T-cell (primary cell): Measurements from ENCODE around the gene KRT79. TPM values are rescaled to one million over a fixed set of nuclear protein-coding genes. Genes with fewer than 3 reads are reported as not detected.
A peak's percentile ranks its signal among the peaks of the same experiment; 100 is the strongest.

Source experiments
- ATAC-seq, 4 experiments: fragments of 200-7000 bp in 3 of 4; fragments of 150-1000 bp in 1 of 4; cut with Tn5 transposase; replicated peaks in 1 of 4; 1 replicate in 3 of 4; 2 replicates in 1 of 4; pipeline ENCODE4 v1.10.0; 2021; ENCODE audit warnings: moderate library complexity in 3 of 4, mild to moderate bottlenecking in 2 of 4, moderate number of reproducible peaks in 1 of 4
- CTCF ChIA-PET, 2 donors: fragments of 300-600 bp; sonication (Branson Sonifier 250); formaldehyde crosslinking; loops; one replicate each; lab custom pipeline; 2022; ENCODE audit warnings: antibody characterized with exemption in 2 of 2; lab: Charles Lee
- POLR2A ChIA-PET, 2 donors: fragments of 300-600 bp; sonication (Branson Sonifier 250); formaldehyde crosslinking; loops; one replicate each; lab custom pipeline; 2022; ENCODE audit warnings: antibody characterized with exemption in 2 of 2; lab: Charles Lee
- DNase-seq, 35 experiments: peaks; one replicate each; pipeline versions ENCODE4 v3.0.0 to v3.0.0-alpha.2; 2013 to 2023
- H3K27ac ChIP-seq: one replicate; pipeline ENCODE4 v1.5.1; 2013; ENCODE audit warnings: low read length
- H3K27me3 ChIP-seq, 2 experiments: replicated peaks in 1 of 2; 1 replicate in 1 of 2; 2 replicates in 1 of 2; pipeline versions ENCODE4 v1.6.1 to v1.7.0; 2013; ENCODE audit warnings: low read length in 1 of 2, mixed read lengths in 1 of 2; ENCODE audit not compliant: control insufficient read depth in 2 of 2, insufficient read depth in 2 of 2; ENCODE audit errors: extremely low read depth in 1 of 2
- H3K36me3 ChIP-seq, 2 donors: 1 replicate in 1 of 2; 2 replicates in 1 of 2; pipeline versions ENCODE4 v1.6.1 to v1.7.0; 2013; ENCODE audit warnings: low read length in 1 of 2; ENCODE audit not compliant: control insufficient read depth in 2 of 2, insufficient read depth in 1 of 2; ENCODE audit errors: extremely low read depth in 1 of 2
- H3K4me1 ChIP-seq, 2 experiments: 1 replicate in 1 of 2; 2 replicates in 1 of 2; pipeline versions ENCODE4 v1.6.1 to v1.7.0; 2013; ENCODE audit warnings: low read length in 2 of 2, mixed read lengths in 1 of 2; ENCODE audit not compliant: insufficient read depth in 2 of 2, control insufficient read depth in 1 of 2; ENCODE audit errors: extremely low read depth in 1 of 2
- H3K4me3 ChIP-seq, 2 donors: 1 replicate in 1 of 2; 2 replicates in 1 of 2; pipeline versions ENCODE4 v1.5.1 to v1.7.0; 2013; ENCODE audit warnings: mild to moderate bottlenecking in 2 of 2, low read length in 1 of 2, moderate library complexity in 1 of 2; ENCODE audit not compliant: control insufficient read depth in 1 of 2; ENCODE audit errors: extremely low read depth in 1 of 2
- H3K9me3 ChIP-seq: 2 replicates; pipeline ENCODE4 v1.7.0; 2013
- H3K27ac Mint-ChIP-seq, 2 donors: one replicate each; pipeline ENCODE4 v1.8.0; 2020 to 2021; ENCODE audit warnings: mild to moderate bottlenecking in 2 of 2, mixed read lengths in 2 of 2
- H3K27me3 Mint-ChIP-seq, 2 donors: one replicate each; pipeline ENCODE4 v1.8.0; 2021 to 2022; ENCODE audit warnings: mixed read lengths in 2 of 2
- H3K36me3 Mint-ChIP-seq: one replicate; pipeline ENCODE4 v1.8.0; 2021; ENCODE audit warnings: mixed read lengths
- H3K4me1 Mint-ChIP-seq, 3 donors: one replicate each; pipeline ENCODE4 v1.8.0; 2020 to 2022; ENCODE audit warnings: mixed read lengths in 3 of 3, mild to moderate bottlenecking in 1 of 3
- H3K4me3 Mint-ChIP-seq, 3 donors: one replicate each; pipeline ENCODE4 v1.8.0; 2020 to 2022; ENCODE audit warnings: mild to moderate bottlenecking in 3 of 3, mixed read lengths in 3 of 3, moderate library complexity in 3 of 3
- H3K9me3 Mint-ChIP-seq, 3 donors: one replicate each; pipeline ENCODE4 v1.8.0; 2020 to 2022; ENCODE audit warnings: mixed read lengths in 3 of 3
- WGBS: methylation state at CpG from one replicate; pipeline ENCODE4 v1.1.5; 2013; ENCODE audit warnings: missing lambda C conversion rate; ENCODE audit not compliant: insufficient coverage; 5-methylcytosine and 5-hydroxymethylcytosine counted together
- total RNA-seq, 35 experiments: library from RNA in 6 of 35; stranded (reverse) in 6 of 35; fragments of 120-200 nt in 1 of 35; gene quantifications; one replicate each; pipeline versions ENCODE4 v1.2.1 to v1.2.4 and lab custom pipeline; 2013 to 2026

The KRT79 gene
- total RNA-seq, 5 donors from 2014 or later (not counting 1 experiment from before 2014, with no cell fraction given) = 0.28 TPM; not detected in 4

GRCh38 chr12:52832451-52832850 is 1.7 kb downstream of the KRT79 start:
- WGBS = 76% methylated on average over 2 of the region's 3 CpGs
- peaks cover 0 to 10% of the 10 kb centered on the region in 2 donors for H3K27me3 Mint-ChIP-seq
- H3K27ac Mint-ChIP-seq = no peak overlapping the region
- H3K9me3 Mint-ChIP-seq = no peaks in the 10 kb centered on the region
- ChIA-PET POLR2A (no interaction called here), CTCF (no interaction called here)
- DNase-seq (no peak), ATAC-seq (no peak)
- H3K9me3 ChIP-seq = no peaks in the 10 kb centered on the region
- H3K4me3 ChIP-seq = no peak overlapping the region
- H3K4me3 Mint-ChIP-seq = no peak overlapping the region
- no peaks in the 10 kb centered on the region for H3K36me3 Mint-ChIP-seq
- H3K27ac ChIP-seq = no peak overlapping the region
- H3K4me1 Mint-ChIP-seq = peaks cover 31 to 33% (median 31%) of the 10 kb centered on the region in 3 donors
- H3K36me3 ChIP-seq = no peaks in the 10 kb centered on the region
- H3K4me1 ChIP-seq = peaks cover 5 to 23% of the 10 kb centered on the region in 2 experiments
- peaks cover 0 to 14% of the 10 kb centered on the region in 2 experiments for H3K27me3 ChIP-seq

GRCh38 chr12:52831251-52831650 is 2.9 kb downstream of the KRT79 start:
- no peaks in the 10 kb centered on the region for H3K36me3 Mint-ChIP-seq
- H3K27ac Mint-ChIP-seq = no peak overlapping the region

DNA sequence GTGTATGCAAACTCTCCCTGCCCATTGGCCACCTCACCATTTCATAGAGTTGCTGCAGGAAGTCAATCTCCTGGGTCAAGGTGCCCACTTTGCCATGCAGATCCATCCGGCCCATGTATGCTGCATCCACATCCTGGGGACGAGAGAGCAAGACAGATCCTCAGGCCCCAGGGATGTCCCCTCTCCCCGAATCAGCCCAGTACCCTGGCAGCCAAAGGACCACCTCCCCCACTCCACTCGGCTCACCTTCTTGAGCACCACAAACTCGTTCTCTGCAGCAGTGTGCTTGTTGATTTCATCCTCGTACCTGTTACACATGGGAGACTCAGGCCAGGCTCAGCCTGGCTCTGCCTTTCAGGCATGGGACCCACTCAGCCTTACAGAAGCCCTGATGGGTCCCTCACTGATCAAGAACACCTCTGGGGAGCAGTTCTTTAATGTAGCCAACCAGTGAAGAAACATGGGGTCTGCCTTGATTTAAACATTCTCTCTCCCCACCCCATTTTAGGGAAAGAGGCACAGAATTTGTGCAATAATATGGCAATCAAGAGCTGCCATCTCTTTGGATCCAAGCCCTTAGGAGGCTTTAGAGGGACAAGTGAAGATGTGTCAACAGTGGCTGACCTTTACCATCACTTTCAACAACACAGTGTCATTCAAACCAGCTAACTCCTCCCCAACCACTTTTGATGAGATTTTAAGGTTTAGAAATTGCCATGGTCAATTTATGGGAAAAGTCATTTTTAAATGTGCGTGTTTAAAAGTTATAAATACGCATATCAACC is 3.9 kb downstream of the KRT79 start:
- peaks cover 2% of the 10 kb centered on the region in 2 experiments for H3K4me1 ChIP-seq
- peaks cover 9 to 12% (median 10%) of the 10 kb centered on the region in 3 donors for H3K4me1 Mint-ChIP-seq
- H3K27me3 Mint-ChIP-seq = no peaks in the 10 kb centered on the region
- no peaks in the 10 kb centered on the region for H3K9me3 Mint-ChIP-seq
- no peak overlapping the region for H3K4me3 ChIP-seq
- no peaks in the 10 kb centered on the region for H3K36me3 Mint-ChIP-seq
- POLR2A ChIA-PET = no interaction called here
- no peak overlapping the region for H3K27ac Mint-ChIP-seq
- H3K4me3 Mint-ChIP-seq = no peak overlapping the region
- ATAC-seq (no peak), DNase-seq (no peak)
- CTCF ChIA-PET = no interaction called here
- H3K36me3 ChIP-seq = no peaks in the 10 kb centered on the region
- H3K27ac ChIP-seq = no peak overlapping the region
- no peaks in the 10 kb centered on the region for H3K9me3 ChIP-seq
- peaks cover 0 to 11% of the 10 kb centered on the region in 2 experiments for H3K27me3 ChIP-seq
- WGBS = 61% methylated on average over 6 of the region's 8 CpGs

More at GRCh38 chr12:52831251-52831650, 2.9 kb downstream of the KRT79 start:
- H3K4me1 Mint-ChIP-seq = peaks cover 19 to 21% (median 19%) of the 10 kb centered on the region in 3 donors
- CTCF ChIA-PET = no interaction called here
- no peak overlapping the region for H3K4me3 ChIP-seq
- peaks cover 5 to 13% of the 10 kb centered on the region in 2 experiments for H3K4me1 ChIP-seq
- peaks cover 0 to 15% of the 10 kb centered on the region in 2 experiments for H3K27me3 ChIP-seq
- 87% methylated on average over 7 of the region's 7 CpGs for WGBS
- H3K27me3 Mint-ChIP-seq = peaks cover 0 to 2% of the 10 kb centered on the region in 2 donors
- H3K9me3 Mint-ChIP-seq = no peaks in the 10 kb centered on the region
- ATAC-seq (no peak), DNase-seq (no peak)
- H3K36me3 ChIP-seq = no peaks in the 10 kb centered on the region
- H3K4me3 Mint-ChIP-seq = no peak overlapping the region
- no peaks in the 10 kb centered on the region for H3K9me3 ChIP-seq
- POLR2A ChIA-PET = interaction anchor here in 1 of 2 donors (0.7 kb wide), 1 partner anchor 35 kb away, joined by 3 read pairs; no protein-coding TSS in a partner anchor
- H3K27ac ChIP-seq = no peak overlapping the region

DNA sequence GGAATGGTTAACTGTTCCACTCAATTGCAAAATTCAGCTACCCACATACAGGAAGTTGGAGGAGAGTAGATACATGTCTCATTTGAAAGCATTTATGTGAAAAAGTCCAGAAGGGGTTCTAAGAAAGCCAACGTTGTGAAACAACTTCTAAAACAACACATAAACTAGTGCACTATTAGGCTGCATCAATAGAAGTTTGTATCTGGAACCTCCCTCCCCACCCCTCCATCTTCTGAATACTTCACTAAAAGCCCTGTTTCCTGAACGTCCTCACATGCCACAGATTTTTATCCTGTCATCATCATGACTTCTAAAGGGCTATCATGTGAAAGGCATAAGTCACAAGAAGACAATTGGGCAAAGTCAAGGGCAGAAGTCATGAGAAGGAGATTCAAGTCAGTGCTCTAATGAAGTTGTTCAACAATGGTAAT is 5.5 kb downstream of the KRT79 start:
- H3K27me3 Mint-ChIP-seq = peaks cover 0 to 2% of the 10 kb centered on the region in 2 donors
- H3K27ac Mint-ChIP-seq = peak overlapping the region in 1 of 2 donors; percentile 44
- H3K9me3 Mint-ChIP-seq = no peaks in the 10 kb centered on the region
- WGBS = 17% methylated on average over 1 of the region's 2 CpGs
- Histone ChIP-seq H3K36me3 (no peaks in the 10 kb centered on the region), H3K4me3 (no peak overlapping the region), H3K4me1 (peaks cover 0 to 2% of the 10 kb centered on the region in 2 experiments), H3K27ac (no peak overlapping the region), H3K9me3 (no peaks in the 10 kb centered on the region), H3K27me3 (peaks cover 0 to 12% of the 10 kb centered on the region in 2 experiments)
- POLR2A ChIA-PET = no interaction called here
- ATAC-seq (no peak), DNase-seq (no peak)
- H3K4me3 Mint-ChIP-seq = no peak overlapping the region
- peaks cover 9 to 12% (median 10%) of the 10 kb centered on the region in 3 donors for H3K4me1 Mint-ChIP-seq
- CTCF ChIA-PET = interaction anchor here (0.6 to 0.7 kb wide), 3 partner anchors 58 to 264 kb away, joined by 3 to 5 read pairs (median 4); no protein-coding TSS in a partner anchor
- no peaks in the 10 kb centered on the region for H3K36me3 Mint-ChIP-seq

DNA sequence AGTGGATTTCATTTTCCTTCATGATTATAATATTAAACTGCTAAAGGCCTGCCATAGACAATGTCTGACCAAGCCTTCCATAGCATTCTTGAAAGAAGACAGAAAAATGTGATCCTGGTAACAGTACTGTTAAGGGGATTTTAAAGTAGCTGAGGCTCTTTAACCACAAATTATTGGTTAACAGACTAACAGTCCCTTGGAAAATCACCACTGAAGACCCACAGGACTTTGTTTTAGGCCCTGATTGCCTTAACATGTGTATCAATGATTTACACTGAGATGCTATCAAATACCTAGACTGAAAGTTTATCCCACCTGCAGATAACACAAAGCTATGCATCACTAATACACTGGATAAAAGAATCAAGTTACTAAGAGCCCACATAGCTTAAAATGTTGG is 6.0 kb downstream of the KRT79 start:
- Mint-ChIP-seq H3K36me3 (no peaks in the 10 kb centered on the region), H3K4me3 (no peak overlapping the region), H3K27ac (no peak overlapping the region), H3K4me1 (peaks cover 9 to 12% (median 10%) of the 10 kb centered on the region in 3 donors), H3K9me3 (no peaks in the 10 kb centered on the region), H3K27me3 (peaks cover 0 to 2% of the 10 kb centered on the region in 2 donors)
- no peak for DNase-seq
- no peaks in the 10 kb centered on the region for H3K36me3 ChIP-seq
- no peaks in the 10 kb centered on the region for H3K9me3 ChIP-seq
- no peak for ATAC-seq
- no peak overlapping the region for H3K27ac ChIP-seq
- H3K4me3 ChIP-seq = no peak overlapping the region
- CTCF ChIA-PET = no interaction called here
- peaks cover 0 to 2% of the 10 kb centered on the region in 2 experiments for H3K4me1 ChIP-seq
- H3K27me3 ChIP-seq = peaks cover 0 to 12% of the 10 kb centered on the region in 2 experiments
- POLR2A ChIA-PET = no interaction called here

GRCh38 chr12:52827499-52828090 is 6.5 kb downstream of the KRT79 start:
- Mint-ChIP-seq H3K9me3 (no peaks in the 10 kb centered on the region), H3K27me3 (peaks cover 0 to 2% of the 10 kb centered on the region in 2 donors), H3K4me1 (peaks cover 9 to 12% (median 10%) of the 10 kb centered on the region in 3 donors), H3K36me3 (no peaks in the 10 kb centered on the region), H3K4me3 (no peak overlapping the region), H3K27ac (no peak overlapping the region)
- no peaks in the 10 kb centered on the region for H3K36me3 ChIP-seq
- H3K4me1 ChIP-seq = peaks cover 0 to 2% of the 10 kb centered on the region in 2 experiments
- WGBS = 68% methylated on average over 3 of the region's 6 CpGs
- peaks cover 0 to 12% of the 10 kb centered on the region in 2 experiments for H3K27me3 ChIP-seq
- ChIA-PET CTCF (no interaction called here), POLR2A (no interaction called here)
- no peaks in the 10 kb centered on the region for H3K9me3 ChIP-seq
- no peak overlapping the region for H3K4me3 ChIP-seq
- DNase-seq = no peak
- H3K27ac ChIP-seq = no peak overlapping the region
- ATAC-seq = no peak
